Lower leg skin (tissue), 4 donors: ENCODE data around the gene HOXA7. TPM values are rescaled to one million over a fixed set of nuclear protein-coding genes. Genes with fewer than 3 reads are reported as not detected.

Experiments used
- DNase-seq, 2 donors: peaks; one replicate each; pipeline ENCODE4 v3.0.0-alpha.2; 2019; ENCODE audit warnings: low spot score in 2 of 2
- H3K4me3 ChIP-seq: fragments of 200-600 bp; sonication (generic); 2 replicates; pipeline ENCODE4 v1.5.1; 2017; ENCODE audit warnings: mild to moderate bottlenecking, low read depth; ENCODE audit not compliant: poor library complexity, severe bottlenecking
- POLR2A ChIP-seq, 2 donors: fragments of 450-650 bp; IDR thresholded peaks; one replicate each; pipeline ENCODE4 v1.6.1; 2016 to 2017; ENCODE audit warnings: antibody characterized with exemption in 2 of 2, mild to moderate bottlenecking in 1 of 2, moderate library complexity in 1 of 2
- WGBS, 2 donors: methylation state at CpG; one replicate each; pipeline ENCODE4 v1.1.5; 2018; 5-methylcytosine and 5-hydroxymethylcytosine counted together
- intact Hi-C: fragments of 100-400 bp; cut with DNase I; formaldehyde crosslinking; loops from one replicate; pipeline ENCODE4 v1.15.0; 2023; ENCODE audit warnings: low total_unique reads
- total RNA-seq, 4 donors: library from RNA; depleted of rRNA; stranded (reverse); fragments of >200 nt; gene quantifications; one replicate each; pipeline ENCODE4 v1.1.0, GENCODE V29; 2016
- TF ChIP-seq, protein P1 (sequence below), 3 donors: fragments of 450-650 bp; IDR thresholded peaks; one replicate each; pipeline ENCODE4 v1.5.1; 2016; ENCODE audit warnings: antibody characterized with exemption in 3 of 3, mild to moderate bottlenecking in 3 of 3, moderate library complexity in 2 of 3

Gene HOXA7
- total RNA-seq, 4 donors from 2014 or later, result 10.0 to 26.1 (median 18.1) TPM

- intact Hi-C loops, result no loop called here
- WGBS, 2 donors, result 19 to 21% methylated on average over 24 to 27 of the region's 30 CpGs
- H3K4me3 ChIP-seq, result no peak overlapping the region
- peak; percentile 28 to 86 for DNase-seq
- TF ChIP-seq, protein P1, sequence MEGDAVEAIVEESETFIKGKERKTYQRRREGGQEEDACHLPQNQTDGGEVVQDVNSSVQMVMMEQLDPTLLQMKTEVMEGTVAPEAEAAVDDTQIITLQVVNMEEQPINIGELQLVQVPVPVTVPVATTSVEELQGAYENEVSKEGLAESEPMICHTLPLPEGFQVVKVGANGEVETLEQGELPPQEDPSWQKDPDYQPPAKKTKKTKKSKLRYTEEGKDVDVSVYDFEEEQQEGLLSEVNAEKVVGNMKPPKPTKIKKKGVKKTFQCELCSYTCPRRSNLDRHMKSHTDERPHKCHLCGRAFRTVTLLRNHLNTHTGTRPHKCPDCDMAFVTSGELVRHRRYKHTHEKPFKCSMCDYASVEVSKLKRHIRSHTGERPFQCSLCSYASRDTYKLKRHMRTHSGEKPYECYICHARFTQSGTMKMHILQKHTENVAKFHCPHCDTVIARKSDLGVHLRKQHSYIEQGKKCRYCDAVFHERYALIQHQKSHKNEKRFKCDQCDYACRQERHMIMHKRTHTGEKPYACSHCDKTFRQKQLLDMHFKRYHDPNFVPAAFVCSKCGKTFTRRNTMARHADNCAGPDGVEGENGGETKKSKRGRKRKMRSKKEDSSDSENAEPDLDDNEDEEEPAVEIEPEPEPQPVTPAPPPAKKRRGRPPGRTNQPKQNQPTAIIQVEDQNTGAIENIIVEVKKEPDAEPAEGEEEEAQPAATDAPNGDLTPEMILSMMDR (IDR thresholded peaks at IDR 0.05), result no peak
- TF ChIP-seq POLR2A (IDR thresholded peaks at IDR 0.05), result no peak
Measured at GRCh38 chr7:27156916-27157701, 634 bp upstream of the HOXA7 start.

DNA sequence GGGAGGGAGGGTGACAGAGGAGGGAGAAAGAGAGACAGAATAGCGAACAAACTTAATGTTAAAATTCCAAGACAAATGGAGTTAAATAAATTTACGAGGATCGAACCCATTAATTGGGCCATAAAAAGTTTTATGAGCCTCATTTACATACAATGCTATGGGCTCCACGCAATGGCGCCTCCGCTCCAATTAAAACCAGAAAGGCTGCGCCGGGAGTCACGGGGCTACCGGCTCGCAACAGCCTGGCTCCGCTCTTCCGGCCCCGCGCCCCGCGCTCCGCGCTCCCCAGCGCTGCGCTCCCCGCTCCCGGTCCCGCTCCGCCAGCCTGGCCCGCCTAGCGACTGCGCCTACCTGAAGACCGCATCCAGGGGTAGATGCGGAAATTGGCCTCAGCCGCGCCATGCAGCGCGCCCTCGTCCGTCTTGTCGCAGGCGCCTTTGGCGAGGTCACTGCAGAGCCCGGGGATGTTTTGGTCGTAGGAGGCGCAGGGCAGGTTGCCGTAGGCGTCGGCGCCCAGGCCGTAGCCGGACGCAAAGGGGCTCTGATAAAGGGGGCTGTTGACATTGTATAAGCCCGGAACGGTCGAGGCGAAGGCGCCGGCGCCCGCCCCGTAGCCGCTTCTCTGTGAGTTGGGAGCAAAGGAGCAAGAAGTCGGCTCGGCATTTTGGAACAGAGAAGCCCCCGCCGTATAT is 513 bp downstream of the HOXA7 start:
- intact Hi-C loops, result no loop called here
- DNase-seq, result peak in 1 of 2 donors; percentile 89
- TF ChIP-seq, protein P1 (IDR thresholded peaks at IDR 0.05), result no peak
- no peak for TF ChIP-seq POLR2A (IDR thresholded peaks at IDR 0.05)
- H3K4me3 ChIP-seq, result peak overlapping the region; percentile 56
- WGBS, 2 donors, result 1% methylated on average over 48 to 63 of the region's 63 CpGs

GRCh38 chr7:27154901-27155815 is 1.3 kb downstream of the HOXA7 start:
- 41 to 46% methylated on average over 46 to 48 of the region's 48 CpGs for WGBS, 2 donors

DNA sequence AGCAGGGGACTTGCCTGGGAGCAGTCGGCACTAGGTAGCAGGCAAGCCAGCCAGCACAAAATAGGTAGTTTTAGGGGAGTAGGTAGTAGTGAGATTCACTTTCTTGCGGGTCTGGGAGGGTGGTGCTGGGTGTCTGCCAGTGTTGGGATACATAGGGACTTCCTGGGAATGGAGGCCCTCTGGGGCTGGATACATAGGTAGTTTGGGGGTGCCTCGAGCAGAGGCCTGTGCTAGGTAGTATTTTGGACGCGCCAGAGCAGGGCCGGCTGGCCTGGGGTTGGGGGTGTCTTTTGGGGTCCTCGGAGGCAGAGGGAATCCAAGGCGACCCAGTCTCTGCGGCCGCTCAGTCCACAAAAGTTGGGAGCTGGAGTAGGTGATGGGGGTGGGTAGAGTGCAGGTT is 2.1 kb downstream of the HOXA7 start:
- TF ChIP-seq POLR2A (IDR thresholded peaks at IDR 0.05), result no peak
- TF ChIP-seq, protein P1 (IDR thresholded peaks at IDR 0.05), result no peak
- 71% methylated on average over 10 of the region's 10 CpGs for WGBS, 2 donors
- peak; percentile 17 to 82 for DNase-seq
- H3K4me3 ChIP-seq, result no peak overlapping the region
- intact Hi-C loops, result loop anchor here (5.0 kb wide), 1 partner anchor 292 kb away; the partner anchor contains the start of gene SKAP2

More at GRCh38 chr7:27154901-27155815, 1.3 kb downstream of the HOXA7 start:
- DNase-seq, result peak in 1 of 2 donors; percentile 86
- TF ChIP-seq, protein P1 (IDR thresholded peaks at IDR 0.05), result no peak
- TF ChIP-seq POLR2A (IDR thresholded peaks at IDR 0.05), result no peak
- peak overlapping the region; percentile 56 for H3K4me3 ChIP-seq
- intact Hi-C loops, result loop anchor here (5.0 kb wide), 1 partner anchor 293 kb away; the partner anchor contains the start of gene SKAP2

DNA sequence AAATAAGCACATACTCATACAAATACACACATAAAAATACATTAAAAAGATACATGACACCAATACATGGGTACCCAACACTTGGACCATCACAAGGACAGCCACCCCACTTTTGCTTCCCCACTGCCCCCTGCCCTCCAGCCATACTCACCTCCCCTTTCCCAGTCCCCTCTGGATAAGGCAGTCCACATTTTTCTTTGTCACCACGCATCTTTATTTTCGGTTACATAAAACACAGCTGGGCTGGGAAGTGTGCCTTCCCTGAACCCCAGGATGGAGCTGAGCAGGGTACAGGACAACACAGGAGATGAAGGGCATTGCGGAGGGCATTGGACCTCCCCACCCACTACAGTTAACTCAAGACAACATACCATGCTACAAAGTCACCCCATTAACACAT is 2.9 kb downstream of the HOXA7 start:
- 76 to 78% methylated on average over 3 of the region's 3 CpGs for WGBS, 2 donors
- peak; percentile 7 to 62 for DNase-seq
- no peak overlapping the region for H3K4me3 ChIP-seq
- TF ChIP-seq, protein P1 (IDR thresholded peaks at IDR 0.05), result no peak
- TF ChIP-seq POLR2A (IDR thresholded peaks at IDR 0.05), result no peak
- intact Hi-C loops, result loop anchor here (5.0 kb wide), 1 partner anchor 291 kb away; the partner anchor contains the start of gene SKAP2
